ENCODE results near the gene NTNG2.
"Not testable (repeated sequence)": the region's sequence is repeated elsewhere in the genome, so short reads cannot be mapped to it uniquely, and the experiment has no call there.

Gene NTNG2, protein sequence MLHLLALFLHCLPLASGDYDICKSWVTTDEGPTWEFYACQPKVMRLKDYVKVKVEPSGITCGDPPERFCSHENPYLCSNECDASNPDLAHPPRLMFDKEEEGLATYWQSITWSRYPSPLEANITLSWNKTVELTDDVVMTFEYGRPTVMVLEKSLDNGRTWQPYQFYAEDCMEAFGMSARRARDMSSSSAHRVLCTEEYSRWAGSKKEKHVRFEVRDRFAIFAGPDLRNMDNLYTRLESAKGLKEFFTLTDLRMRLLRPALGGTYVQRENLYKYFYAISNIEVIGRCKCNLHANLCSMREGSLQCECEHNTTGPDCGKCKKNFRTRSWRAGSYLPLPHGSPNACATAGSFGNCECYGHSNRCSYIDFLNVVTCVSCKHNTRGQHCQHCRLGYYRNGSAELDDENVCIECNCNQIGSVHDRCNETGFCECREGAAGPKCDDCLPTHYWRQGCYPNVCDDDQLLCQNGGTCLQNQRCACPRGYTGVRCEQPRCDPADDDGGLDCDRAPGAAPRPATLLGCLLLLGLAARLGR

DNA sequence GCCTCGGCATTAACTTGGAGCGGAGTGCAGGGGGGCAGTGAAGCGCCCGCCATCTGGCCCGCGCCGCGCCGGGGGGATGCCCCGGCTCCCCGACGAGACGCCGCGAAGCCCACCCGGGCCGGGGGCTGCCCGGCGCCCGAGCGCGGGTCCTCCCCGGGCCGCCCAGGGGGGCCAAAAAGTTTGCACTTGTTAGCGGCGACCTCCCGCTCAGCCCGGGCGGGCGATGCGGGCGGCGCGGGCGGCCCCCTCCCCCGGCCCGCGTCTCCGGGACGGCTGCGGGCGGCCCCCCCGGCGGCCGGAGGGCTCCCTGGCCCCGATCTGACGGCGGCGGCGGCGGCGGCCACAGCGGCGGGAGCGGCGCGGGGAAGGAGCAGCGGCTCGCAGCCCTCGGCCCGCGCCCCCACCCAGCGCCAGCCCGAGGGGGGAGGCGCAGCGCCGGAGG is at the start of gene NTNG2:
TSS of gene NTNG2 (plus strand) at position 316 of the 442 bp plus-strand sequence. CDS start 4,774 bp downstream, outside the sequence.
- DNase-seq (ENCODE audit: low read depth): no peak

DNA sequence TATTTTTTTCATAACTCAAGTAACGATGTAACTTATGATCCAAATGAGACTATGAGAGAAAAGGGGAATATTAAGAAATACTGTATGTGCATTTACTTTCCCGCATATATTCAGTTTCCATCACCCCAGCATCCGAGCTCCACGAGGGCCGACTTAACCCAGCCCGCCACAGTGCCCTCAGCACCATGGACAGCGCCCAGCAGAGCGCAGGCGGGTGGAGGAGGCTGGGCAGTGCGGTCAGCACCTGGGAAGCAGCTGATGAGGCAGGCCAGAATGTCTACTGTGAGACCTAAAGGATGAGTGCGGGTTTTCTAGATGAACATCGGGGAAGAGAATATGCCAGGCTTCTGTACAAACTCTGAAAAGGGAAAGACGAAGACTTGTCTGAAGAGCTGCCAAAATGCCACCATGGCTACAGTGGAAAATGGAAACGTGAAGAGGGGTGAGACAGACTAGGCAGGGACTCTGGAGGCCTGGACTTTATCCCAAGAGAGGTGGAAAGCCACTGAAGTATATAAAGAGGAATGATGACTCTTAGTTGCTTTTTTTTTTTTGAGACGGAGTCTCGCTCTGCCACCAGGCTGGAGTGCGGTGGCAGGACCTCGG is 47.7 kb upstream of the NTNG2 start:
- DNase-seq (ENCODE audit: low read depth): peak; percentile 9

DNA sequence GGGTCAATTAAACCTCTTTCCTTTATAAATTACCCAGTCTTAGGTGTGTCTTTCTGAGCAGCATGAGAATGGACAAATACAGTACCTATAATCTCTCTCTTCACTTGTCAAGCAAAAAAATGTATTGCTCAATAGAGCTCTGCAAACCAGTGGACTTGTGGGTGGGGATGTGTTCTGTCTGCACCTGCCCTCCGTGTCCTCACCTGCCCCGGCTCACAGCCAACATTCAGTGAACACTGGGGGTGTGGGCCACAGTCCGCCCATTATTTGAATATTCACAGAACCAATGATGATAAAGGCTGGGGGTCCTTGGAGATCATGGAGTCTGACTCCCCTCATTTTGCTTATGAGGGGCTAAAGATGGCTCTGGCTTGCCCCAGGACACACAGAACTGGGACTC is 45.3 kb upstream of the NTNG2 start:
- DNase-seq (ENCODE audit: low read depth): no peak

DNA sequence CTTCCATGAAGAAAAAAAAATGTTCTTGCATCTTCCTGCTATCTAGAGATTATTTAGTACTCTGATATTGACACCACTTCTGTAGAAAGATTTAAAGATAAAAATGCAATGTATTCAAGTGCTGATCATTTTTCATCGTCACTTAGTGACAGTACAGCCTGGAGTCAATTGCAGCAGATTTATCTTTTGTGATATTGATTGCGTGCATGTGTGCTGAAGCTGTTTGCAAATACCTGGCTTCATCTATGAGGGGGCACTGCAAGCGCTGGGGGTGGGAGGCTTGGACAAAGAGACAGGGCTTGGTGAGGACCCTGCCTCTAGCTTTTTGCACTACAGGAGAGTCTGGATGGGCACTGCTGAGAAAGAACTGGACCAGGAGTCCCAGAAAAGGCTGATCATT is 44.2 kb upstream of the NTNG2 start:
- no peak for DNase-seq (ENCODE audit: low read depth)

DNA sequence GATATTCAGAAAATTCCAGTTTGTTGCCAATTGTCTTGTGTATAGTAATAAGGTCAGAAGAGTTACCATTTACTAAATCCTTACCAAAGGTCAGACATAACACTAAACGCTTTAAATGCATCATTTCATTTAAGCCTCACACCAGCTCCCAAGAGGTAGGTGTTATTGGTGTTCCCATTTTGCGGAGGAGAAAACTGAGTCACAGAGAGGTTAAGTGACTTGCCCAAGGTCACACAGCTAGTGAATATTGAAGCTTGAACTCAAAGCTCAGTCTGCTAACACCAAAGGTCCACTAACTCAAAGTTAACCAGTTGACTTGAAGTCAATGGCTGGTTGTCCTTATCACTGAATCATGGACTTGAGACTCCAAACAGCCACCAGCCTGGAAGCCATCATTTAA is 40.8 kb upstream of the NTNG2 start:
- DNase-seq (ENCODE audit: low read depth): no peak

DNA sequence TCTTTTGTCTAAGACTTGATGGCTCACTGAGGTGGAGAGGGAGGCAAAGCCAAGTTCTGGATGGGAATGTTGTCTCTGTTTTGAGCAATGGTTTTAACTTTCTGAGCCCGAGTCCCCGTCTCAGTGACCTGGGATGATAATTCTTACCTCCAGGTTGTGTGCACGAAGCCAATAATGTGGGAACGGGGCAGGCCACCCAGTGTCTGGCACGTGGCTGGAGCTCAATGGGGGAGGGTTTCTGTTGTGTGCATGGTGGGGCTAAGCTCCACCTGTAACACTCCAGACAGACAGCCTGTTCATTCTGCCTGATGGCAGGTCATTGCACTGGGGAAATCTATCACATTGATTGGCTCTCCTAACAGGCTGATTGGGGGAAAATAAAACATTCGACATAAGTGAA is 37.1 kb upstream of the NTNG2 start:
- no peak for DNase-seq (ENCODE audit: low read depth)

DNA sequence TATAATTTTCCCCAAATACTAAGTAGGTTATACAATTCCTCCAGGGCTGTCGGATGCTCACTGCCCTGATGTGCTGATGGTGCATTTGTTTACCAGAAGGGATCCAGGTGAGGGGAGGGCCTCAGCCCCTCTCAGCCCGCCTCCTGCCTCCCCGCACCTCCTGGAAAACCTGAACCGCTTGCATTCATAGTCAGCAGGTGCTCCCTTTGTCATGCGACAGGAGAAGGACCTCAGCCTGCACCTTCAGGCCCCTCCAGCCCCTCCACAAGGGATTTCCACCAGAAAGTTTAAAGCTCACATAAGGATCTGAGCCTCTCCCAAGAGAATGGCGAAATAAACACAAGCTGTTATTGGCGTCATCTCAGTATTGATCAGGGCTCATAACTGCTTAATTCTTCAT is 36.5 kb upstream of the NTNG2 start:
- DNase-seq (ENCODE audit: low read depth): no peak

DNA sequence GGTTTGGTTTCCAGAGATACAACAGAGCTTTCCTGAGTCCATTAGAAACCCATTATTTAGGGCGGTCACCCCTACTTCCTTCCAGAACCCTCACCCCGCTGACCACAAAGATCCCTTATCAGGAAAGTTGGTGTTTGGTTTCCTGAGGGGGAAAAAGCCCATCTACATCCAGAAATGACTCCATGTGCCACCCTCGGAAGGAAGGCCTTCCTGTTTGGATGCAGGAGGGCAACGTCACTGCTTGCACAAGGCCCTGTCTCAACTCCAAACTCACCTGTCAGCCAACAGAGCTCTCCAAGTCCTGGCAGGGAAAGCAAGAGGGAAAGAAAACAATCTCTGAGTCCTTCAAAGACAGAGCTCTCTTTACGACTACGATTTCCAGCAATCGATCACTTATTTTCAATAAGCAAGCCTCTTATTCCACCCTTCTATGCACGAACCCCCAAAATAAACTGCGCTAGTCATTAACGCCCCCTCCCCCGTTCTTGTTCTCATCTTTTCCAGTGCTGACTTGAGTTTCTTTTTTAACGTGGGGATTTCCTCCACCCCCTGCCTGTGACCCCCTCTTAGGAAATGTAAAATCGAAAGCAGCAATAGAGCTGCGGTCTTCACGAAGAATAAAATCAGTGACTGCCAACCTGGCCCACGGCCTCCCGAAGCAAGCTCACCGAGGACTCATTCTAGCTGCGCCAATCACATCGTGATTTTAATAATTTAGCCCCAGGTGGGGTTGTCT is 35.7 kb upstream of the NTNG2 start:
- DNase-seq (ENCODE audit: low read depth): no peak

DNA sequence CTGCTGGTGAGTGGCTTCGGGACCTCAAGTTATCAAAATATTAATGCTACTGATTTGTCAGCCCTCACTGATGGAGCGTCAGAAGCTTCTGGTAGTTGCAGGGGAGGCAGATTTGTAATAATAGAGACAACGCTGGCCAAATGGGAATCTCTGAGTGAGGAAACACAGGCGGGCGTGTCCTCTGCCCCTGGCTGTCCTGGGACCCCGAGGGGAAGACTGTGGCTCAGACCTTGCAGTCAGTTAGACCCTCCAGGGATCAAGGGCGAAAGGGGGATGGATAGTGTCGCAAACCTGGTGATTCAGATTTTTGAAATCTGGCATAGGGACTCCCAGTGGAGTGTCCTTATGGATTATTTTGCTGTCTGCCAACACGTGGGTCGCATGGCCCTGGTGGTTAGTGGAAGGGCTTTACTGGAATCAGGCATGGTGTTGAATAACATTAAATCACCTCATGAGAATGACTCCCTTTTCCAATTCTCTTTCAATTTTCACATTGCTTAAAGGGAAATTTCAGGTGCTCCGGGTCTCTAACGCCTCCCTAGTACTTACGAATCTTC is 35.1 kb upstream of the NTNG2 start:
- no peak for DNase-seq (ENCODE audit: low read depth)

DNA sequence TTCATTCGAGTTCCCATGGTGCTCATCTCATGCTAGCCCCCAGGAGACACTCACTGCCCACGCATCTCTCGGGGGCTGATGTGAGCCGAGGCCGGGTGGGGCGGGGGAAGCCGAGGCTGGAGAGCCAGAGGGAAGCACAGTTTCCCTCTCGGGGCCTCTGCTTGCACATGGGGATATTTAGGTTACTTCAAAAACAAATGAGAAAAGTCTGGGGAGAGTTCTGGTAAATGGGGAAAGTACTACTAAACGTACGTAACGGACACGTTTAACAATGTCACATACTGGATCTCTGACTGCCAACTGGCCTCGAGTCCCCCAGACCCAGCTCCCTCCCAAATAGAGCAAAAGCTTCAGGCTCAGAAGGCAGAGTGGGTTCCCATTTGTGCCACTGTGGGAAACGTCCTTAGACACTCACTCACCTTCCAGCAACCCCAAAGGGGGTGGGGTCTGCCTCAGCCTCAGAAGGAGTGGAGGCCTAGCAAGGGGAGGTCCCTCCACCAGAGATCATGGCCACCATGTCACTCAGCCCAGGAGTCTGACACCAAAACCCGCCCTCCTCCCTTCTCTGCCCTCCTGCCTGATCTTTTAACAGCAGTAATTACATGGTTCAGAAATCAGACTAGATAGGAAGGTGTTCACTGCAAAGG is 33.8 kb upstream of the NTNG2 start:
- DNase-seq (ENCODE audit: low read depth): no peak

DNA sequence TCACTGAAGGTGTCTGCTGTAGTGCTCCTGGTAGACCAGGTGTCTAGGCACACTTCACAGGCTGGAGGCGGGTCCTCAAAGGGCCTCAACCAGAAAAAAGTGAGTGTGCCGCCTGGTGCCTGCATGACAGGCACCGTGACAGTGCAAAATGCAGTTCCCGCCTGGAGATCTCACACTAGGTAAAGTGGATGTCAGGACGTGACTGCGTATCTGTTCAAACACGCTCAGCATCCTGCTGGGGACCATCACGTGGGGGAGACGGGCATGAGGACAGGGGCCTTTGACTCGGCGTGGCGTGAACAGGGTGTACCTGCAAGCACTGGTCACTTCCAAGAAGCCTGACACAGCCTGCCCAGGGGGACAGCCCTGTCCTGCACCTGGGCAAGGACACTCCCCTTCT is 32.3 kb upstream of the NTNG2 start:
- no peak for DNase-seq (ENCODE audit: low read depth)

DNA sequence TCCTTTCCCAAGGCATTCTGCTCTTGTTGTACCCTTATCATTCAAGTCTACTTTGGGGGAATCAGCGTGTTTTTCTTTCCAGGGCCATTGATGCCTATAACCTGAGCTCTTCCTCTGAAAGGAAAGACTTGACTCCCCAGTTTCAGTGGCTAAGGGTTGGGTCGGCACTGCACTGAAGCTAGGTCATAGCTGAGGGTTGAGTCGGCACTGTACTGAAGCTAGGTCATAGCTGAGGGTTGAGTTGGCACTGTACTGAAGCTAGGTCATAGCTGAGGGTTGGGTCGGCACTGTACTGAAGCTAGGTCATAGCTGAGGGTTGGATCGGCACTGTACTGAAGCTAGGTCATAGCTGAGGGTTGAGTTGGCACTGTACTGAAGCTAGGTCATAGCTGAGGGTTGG is 27.8 kb upstream of the NTNG2 start:
- not testable (repeated sequence) for DNase-seq (ENCODE audit: low read depth)

DNA sequence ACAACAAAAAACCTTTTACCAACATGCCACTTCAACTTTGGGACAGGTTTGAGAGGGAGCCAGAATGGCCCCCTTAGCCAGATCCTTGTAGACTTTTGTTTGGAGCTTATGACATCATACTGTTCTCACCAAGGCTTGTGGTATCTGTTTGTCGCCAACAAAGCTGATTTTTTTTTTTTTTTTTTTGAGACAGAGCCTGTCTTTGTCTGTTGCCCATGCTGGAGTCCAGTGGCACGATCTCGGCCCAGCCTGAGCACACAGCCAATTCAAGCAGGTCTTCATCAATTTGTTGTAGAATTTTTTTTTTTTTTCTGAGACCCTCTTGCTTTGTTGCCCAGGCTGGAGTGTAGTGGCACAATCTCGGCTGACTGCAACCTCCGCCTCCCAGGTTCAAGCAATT is 26.4 kb upstream of the NTNG2 start:
- DNase-seq (ENCODE audit: low read depth): no peak

DNA sequence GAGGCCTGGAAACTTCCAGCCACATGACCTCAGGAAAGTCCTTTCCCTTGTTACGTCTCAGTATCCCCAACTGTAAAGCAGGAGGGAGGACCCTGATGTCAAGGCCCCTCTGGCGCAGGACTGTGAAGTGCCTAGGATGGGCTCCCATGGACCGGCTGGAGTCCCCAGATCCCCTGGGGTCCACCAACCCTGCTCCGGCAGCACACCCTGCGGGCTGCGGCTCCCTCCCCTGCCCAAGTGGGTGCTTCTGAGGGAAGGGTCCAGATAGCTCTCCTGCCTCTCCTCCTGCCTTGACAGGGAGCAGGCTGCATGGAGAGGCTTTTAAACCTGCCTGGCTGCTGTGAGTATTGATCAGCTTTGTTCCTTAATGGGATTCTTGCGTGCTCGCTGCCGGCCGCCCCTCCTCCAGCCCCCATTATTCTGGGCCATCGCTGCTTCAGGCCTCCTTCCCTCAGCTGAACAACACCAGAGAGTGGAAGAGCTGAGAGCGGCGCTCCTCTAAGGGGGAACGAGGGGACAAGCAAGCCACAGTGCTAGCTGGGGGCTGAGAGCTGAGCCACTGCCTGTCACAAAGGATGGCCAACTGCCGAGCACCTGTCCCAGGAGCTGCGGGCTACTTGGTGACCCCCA is 25.6 kb upstream of the NTNG2 start:
- no peak for DNase-seq (ENCODE audit: low read depth)

DNA sequence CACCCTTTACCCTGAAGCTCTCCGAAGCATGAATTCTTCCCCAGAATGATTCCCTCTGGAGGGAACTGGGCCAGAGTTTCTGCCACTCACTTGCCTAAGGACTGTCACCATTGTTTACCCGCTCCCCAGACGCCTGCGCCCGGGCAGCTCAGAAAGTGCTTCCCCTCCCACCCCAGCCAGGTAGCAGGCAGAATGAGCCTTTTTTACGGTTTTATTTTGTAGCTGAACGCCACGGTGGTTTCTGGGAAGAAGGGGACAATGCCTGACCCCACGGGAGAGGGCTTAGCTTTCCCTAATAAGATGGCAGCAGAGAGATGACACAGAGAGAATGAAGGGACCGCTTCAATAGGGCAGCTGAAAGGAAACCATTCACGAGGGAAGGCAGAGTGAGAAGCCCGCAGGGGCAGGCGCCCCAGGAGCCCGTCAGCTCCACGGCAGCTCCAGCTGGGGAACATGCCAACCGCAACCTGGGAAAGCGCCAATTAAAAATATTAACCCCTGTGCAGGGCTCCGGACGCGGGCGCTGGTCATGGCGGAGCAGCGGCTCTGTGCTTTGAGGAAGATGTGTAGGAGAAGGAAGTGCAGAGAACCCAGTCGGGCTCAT is 20.4 kb upstream of the NTNG2 start:
- DNase-seq (ENCODE audit: low read depth): no peak

DNA sequence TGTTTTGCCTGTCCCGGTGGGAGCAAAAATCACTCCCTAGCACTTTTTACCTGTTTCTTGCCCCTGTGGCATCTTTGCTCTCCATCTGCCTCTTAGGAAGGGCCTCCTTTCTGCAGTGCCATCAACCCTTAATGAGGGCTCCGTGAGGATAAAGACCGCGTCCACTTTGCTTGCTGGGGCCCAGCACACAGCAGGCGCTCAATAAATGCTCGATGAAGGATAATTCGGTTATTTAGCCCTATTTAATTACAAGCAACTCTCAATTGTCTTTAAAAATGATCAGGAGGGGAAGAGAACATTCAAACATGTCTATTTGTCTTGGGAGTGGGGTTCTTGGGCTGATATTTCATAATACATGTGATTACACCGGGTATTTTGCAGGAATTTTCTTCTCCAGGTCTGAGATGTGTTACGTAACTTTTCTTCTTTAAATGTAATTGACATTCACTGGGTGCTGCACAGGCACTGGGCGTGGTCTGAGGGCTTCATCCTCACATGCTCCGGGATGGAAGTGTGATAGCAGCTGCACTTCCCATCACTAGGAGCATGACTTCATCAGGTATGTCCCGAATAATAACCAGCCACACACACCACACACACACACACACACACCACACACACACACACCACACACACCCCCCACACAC is 19.8 kb upstream of the NTNG2 start:
- DNase-seq (ENCODE audit: low read depth): no peak

DNA sequence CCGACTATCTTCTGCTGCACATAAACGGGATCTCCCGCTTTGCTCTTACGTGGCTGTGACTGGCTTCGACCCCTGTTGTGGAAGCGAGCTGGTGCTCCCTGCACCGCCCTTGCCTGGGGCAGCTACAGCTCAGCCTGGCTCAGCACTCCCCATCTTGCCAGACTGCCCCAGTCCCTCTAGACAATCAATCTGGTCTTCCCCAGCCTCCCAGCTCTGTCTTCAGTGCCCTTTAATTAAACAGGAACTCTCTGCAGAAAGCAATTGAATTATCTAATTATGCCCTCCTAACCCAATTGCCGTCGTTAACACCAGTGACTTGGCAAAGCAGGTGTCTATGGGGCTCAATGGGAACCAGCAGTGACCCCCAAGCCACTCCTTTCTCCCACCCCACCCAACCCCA is 18.9 kb upstream of the NTNG2 start:
- DNase-seq (ENCODE audit: low read depth): no peak

DNA sequence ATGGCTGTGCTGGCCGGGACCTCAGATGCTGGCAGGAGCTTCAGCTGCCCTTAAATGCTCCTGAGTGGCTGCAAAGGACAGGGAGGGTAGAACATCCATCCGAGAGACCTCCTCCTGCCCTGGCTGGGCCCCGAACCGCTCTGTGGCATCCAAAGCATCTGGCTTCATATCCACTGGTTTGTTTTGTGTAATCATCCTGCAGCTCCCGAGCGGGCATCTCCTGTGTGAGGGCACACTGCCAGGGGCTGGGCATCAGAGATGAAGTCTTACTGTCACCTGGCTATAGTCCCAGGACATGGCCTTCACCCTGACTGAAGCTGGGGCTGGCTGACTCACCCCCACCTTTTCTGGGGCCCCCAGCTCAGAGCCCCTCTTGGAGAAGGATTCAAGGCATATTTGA is 18.5 kb upstream of the NTNG2 start:
- no peak for DNase-seq (ENCODE audit: low read depth)

DNA sequence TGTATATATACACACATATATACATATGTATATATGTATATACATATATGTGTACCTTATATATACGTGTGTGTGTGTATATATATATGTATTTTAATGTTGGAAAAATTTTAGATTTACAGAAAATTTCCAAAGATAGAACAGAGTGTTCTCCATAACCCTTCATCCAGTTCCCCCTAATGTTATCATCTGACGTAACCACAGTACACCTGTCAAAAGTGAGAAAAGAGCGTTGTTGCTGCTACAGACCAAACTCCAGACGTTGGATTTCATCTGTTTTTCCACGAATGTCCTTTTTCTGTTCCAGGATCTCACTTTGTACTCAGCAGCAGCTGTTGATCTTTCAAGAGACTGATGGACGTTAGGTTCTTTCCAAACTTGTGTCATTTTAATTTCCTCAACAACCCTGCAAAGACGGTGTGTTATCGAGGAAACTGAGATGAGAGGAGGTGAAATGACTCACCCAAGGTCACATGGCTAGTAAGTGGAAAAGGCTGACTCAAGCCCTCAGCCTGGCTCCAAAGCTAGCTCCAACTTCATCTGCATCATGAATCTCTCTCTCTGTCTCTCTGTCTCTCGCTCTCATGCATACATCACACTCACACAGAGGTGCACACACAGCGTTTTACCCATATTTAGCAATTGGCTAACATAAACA is 17.0 kb upstream of the NTNG2 start:
- no peak for DNase-seq (ENCODE audit: low read depth)

DNA sequence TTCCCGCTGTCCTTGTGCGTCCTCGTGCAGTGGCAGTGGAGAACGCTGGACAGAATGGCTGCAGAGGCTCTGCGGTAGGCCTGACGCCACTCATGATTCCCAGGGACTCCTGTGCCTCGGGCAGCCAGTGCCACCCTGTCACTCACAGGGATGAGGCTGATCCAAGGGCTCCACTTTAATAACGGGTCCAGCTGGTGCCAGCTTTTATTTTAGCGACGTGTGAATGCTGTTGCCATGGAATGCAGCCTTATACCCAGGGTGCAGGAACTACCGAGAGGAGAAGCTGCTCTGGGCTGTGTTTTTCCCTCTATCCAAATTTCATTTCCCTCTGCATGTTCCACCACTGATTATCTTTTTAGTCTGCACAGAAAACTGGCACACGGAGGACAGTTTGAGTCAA is 15.8 kb upstream of the NTNG2 start:
- no peak for DNase-seq (ENCODE audit: low read depth)
